Lower leg skin (tissue), 3 donors: ENCODE results near the gene LZTS2.
"Not testable (repeated sequence)": the region's sequence is repeated elsewhere in the genome, so short reads cannot be mapped to it uniquely, and the experiment has no call there.

Source experiments
- CTCF ChIP-seq, 3 donors: fragments of 450-650 bp; IDR thresholded peaks; one replicate each; pipeline ENCODE4 v1.5.1; 2016; ENCODE audit warnings: antibody characterized with exemption in 3 of 3, mild to moderate bottlenecking in 3 of 3, moderate library complexity in 2 of 3
- POLR2A ChIP-seq, 2 donors: fragments of 450-650 bp; IDR thresholded peaks; one replicate each; pipeline ENCODE4 v1.6.1; 2016 to 2017; ENCODE audit warnings: antibody characterized with exemption in 2 of 2, mild to moderate bottlenecking in 1 of 2, moderate library complexity in 1 of 2

- not testable (repeated sequence) for TF ChIP-seq POLR2A, CTCF (IDR thresholded peaks at IDR 0.05)
Observed at GRCh38 chr10:101034404-101034803, 34.8 kb downstream of the LZTS2 start.
